Measurements from ENCODE around the gene SRMS.

The SRMS gene, protein sequence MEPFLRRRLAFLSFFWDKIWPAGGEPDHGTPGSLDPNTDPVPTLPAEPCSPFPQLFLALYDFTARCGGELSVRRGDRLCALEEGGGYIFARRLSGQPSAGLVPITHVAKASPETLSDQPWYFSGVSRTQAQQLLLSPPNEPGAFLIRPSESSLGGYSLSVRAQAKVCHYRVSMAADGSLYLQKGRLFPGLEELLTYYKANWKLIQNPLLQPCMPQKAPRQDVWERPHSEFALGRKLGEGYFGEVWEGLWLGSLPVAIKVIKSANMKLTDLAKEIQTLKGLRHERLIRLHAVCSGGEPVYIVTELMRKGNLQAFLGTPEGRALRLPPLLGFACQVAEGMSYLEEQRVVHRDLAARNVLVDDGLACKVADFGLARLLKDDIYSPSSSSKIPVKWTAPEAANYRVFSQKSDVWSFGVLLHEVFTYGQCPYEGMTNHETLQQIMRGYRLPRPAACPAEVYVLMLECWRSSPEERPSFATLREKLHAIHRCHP

DNA sequence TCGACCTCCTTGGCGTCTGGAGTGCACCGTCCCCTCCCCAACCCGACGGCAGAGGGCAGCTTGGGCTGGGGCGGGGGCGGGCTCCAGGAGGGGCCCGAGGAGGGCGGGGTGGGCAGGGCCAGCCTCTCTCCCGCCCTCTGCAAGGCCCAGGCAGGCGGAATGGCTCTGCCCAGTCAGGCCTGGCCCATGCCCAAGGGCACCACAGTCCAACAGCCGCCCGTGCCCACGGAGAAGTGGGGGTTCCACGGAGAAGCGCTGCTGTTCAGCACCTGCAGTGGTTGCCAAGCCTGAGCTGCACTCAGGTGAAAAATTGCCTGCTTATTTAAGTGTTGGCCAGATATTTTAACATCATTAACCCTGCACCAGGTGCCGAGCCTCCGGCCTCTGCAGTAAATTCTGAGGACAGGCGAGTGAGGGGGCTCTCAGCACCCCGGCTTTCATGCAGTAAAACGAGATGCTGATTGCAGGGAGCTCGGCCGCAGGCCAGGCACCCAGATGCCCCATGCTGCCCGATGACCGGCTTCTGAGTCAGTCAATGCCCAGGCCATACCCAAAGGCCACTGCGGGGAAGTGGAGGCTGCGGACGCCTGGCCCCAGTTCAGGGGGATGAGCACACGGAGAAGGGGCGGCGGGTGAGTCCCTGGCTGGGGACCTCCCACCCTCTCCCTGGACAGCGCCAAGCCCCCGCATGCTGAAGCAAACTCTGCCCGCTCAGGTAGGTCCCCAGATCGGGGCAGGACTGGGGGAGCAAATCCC lies at the start of gene SRMS:
Gene SRMS (minus strand): TSS at position 25 of the 756 bp plus-strand sequence. CDS start 286 bp downstream, outside the sequence.
- no peak for DNase-seq

- DNase-seq, result no peak
Observed at GRCh38 chr20:63596423-63596822, 48.9 kb upstream of the SRMS start.

DNA sequence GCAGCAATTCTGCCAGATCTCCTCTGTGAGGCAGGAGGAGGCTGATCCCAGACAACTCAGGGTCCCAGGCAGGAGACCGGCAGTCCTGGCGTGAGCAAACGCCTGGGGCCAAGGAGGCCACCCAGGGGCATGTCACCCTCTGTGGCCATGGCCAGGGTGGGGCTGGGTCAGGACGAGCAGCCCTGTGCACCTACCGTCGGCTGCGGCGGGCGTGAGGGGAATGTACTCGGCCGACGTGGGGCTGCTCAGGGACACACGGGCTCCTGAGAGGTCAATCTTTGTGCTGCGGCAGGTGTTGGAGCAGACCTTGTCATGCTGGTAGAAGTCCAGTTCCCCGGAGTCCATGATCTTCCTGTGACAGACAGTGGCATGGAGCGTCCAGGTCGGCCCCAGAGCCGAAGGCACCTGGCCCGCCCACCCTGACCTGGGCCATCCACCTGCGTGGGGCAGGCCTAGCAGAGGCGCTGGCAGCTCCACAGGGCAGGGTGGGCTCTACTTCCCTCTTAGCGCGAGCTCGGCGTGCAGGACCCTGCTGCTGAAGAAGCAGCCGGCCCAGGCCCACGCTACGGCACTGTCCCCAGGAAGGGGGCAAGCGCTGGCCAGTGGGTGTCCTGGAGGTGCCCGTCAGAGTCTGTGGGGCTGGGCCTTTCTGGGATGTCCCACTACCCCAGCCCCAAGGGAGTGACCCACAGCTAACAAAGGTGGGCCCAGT lies 48.0 kb upstream of the SRMS start:
- no peak for DNase-seq

DNA sequence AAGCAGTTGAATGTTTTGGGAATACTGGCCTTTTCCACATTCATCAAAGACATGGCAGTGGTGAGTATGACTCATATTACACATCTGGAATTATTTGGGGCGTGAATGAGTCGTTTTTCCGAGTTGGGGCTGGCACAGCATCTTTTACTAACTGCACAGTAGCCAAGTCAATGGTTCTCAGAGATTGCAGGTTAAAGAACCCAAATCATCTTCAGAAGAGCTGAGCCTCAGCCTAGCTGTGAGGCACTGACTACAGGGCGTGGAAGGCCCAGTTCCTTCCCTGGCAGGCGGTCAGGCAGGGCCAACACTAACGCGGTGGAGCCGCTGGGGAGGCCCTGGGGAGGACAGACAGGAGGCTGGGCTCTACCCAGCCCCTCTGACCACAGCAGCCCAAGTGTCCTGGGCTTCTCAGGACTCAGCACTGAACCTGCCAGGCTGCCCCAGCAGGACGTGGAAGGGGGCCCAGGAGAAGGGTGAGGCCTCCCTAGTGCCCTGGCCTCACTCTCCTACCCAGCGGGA lies 46.6 kb upstream of the SRMS start:
- DNase-seq, result no peak

- no peak for DNase-seq
Observed at GRCh38 chr20:63592661-63593060, 45.1 kb upstream of the SRMS start.

GRCh38 chr20:63591786-63592355 lies 44.3 kb upstream of the SRMS start:
- DNase-seq, result no peak

DNA sequence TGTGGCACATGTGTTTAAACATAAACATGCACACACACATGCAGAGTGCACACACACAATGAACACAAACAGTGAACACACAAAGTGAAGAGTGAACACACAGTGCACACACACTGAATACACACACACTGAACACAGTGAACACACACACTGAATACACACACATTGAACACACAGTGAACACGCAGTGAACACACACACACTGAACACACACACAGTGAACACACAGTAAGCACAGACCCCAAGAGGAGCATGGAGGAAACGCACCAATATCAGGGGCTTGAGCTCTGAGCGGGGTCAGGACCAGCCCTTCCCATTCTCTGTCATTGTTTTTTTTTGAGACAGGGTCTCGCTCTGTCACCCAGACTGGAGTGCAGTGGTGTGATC lies 43.6 kb upstream of the SRMS start:
- no peak for DNase-seq

GRCh38 chr20:63590218-63591146 lies 42.9 kb upstream of the SRMS start:
- DNase-seq, result no peak

DNA sequence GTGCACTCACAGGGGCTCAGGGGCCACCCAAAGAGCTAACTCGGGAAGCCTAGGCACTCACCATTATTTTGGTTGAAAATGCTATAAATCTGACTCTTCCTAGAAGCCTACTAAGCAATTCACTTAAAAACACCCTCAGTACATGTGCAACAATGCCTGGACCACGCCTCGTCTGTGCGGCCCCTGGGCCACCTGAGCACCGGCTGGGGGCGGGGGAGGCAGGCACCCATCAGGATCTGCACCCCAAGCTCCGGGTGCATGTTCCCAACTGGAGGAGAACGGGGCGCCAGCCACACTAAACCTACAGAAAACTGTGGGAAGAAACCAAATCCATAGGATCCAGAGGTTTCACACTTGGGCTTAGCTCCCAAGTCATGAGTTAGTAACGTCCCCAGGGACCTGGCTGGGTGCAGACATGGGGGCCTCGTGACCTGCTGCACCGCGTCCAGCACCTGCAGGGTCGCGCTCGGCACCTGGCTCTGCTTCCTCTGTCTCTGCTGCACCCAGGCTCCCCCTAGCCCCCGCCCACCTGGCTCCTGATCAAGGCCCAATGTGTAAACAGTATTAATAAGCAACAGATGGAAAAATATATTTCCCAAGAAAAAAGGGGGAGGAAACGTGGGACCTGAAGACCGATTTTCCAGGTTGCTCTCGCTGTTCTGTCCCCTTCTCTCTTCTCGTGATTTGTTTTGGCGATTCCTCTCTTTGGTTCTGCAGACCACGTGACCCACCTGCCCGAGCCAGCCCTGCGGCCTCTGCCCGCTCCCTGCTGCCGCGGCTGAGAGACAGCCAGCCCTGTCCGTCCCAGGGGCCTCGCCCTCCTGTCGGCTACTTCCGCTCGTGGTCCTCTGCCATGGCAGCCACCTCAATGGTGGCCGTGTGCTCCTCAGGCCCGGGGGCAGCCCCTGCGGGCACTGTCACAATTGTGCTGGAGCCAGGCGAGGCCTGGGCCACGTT lies 42.0 kb upstream of the SRMS start:
- DNase-seq, result no peak

DNA sequence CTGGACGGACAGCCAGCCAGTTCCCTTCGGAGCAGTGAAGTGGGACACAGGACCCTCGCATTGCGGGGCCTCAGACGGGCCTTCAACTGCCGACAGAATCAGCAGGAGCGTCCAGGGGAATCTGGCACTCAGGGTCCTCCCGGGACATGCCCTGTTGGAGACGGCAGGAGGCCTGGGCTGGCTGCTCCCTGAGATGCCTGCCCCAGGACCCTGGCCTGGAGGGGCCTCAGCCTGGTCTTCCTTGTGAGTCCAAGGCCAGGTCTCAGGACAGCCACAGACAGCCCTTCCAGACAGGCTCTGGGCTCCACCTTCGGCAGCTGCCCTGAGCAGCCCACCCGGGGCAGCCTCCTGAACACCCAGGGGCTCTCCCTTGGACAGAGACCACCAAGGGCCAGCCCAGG lies 41.1 kb upstream of the SRMS start:
- no peak for DNase-seq

DNA sequence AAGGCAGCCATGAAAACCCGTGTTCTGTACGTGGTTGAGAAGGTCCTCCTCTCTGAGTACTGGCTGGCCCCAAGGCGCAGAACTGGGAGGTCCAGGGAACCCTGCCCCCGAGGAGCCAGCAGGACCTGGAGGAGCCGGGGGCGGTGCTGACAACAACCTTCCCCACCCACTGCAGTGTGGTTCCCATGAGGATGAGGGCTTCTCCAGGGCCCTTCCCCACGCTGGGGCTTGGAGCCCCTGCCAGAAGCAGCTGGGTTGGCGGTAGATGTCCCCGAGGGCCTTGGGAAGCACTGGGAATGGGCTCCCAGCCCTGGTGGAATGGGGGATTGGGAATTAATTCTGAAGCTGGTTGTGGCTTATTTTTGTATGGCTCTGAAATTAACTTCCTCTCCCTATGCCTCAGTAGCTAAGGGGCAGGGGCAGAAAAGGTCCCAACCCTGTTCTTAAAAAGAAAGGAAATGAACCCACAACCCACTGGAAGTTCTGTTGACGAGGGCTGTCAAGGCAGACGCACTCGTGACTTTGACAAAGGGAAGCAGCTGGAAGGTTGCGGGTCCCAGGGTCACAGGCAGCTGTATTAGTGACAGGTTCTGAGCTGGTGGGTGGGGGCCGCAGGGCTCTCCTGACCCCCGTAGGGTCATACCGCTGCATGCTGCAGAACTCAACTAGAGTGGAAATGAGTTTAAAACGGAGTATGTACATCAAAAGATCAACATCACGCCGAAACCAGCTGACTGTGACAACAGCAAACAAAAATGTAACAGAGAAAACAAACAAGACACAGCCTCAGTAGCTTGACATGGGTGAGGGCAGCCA lies 40.4 kb upstream of the SRMS start:
- DNase-seq, result no peak

DNA sequence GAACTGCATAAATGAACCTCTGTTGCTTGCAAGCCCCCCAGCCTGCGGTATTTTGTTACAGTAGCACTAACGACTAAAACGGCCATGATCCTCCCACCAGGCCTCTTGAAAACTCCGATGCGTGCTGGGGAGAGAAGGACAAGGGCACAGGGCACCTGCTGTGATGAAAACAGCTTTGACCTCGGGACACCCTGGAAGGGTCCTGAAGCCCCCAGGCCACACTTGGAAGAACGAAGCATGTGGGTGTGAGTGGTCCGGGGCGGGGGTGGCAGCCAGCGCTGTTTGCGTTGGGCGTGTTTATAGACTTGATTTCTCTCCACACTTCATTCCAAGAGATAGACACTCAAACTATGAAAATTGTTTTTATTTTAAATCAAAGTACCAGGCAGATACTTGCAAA lies 39.7 kb upstream of the SRMS start:
- DNase-seq, result no peak

- DNase-seq, result no peak
Observed at GRCh38 chr20:63586797-63587196, 39.2 kb upstream of the SRMS start.

- DNase-seq, result no peak
Observed at GRCh38 chr20:63585616-63586565, 38.3 kb upstream of the SRMS start.

DNA sequence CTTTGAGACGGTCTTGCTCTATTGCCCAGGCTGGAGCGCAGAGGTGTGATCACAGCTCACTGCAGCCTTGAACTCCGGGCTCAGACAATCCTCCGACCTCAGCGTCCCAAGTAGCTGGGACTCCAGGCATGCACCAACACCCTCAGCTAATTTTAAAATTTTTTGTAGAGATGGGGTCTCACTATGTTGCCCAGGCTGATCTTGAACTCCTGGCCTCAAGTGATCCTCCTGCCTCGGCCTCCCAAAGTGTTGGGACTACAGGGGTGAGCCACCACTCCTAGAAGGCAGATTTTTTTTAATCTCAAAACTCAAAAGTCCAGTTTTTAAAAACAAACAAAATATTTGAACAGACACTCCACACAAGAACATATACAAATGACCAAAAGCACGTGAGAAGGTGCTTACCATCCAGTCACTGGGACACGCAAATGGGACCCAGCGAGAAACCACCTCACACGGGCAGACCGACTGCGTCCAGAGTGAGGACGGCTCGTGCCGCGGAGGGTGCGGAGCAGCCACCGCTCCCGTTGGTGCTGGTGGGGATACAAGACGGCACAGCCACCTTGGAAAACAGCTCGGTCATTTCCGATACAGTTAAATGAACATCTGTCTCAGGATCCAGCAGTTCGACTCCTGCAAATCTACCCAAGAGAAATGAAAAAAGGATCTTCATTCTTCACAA lies 35.0 kb upstream of the SRMS start:
- DNase-seq, result no peak

GRCh38 chr20:63580796-63581461 lies 33.4 kb upstream of the SRMS start:
- peak; percentile 72 for DNase-seq

- no peak for DNase-seq
Observed at GRCh38 chr20:63579017-63579694, 31.6 kb upstream of the SRMS start.

All from stimulated activated CD4-positive, alpha-beta T cell treated with anti-CD3 and anti-CD28 coated beads, Interleukin-4, amount 100 ng/mL, for 24 hours (primary cell).